Suprapubic skin (tissue), 4 donors: ENCODE data around the gene NXPH2. TPM values are rescaled to one million over a fixed set of nuclear protein-coding genes. Genes with fewer than 3 reads are reported as not detected.

Experiments used
- DNase-seq, 2 donors: peaks; one replicate each; pipeline ENCODE4 v3.0.0-alpha.2; 2019; ENCODE audit warnings: low spot score in 2 of 2
- H3K27ac ChIP-seq: fragments of 200-600 bp; sonication (generic); one replicate; pipeline ENCODE4 v1.5.1; 2019
- H3K27me3 ChIP-seq: fragments of 200-600 bp; sonication (generic); one replicate; pipeline ENCODE4 v1.5.1; 2019
- H3K36me3 ChIP-seq: fragments of 200-600 bp; sonication (generic); one replicate; pipeline ENCODE4 v1.5.1; 2019
- H3K4me1 ChIP-seq: fragments of 200-600 bp; sonication (generic); one replicate; pipeline ENCODE4 v1.5.1; 2019
- H3K4me3 ChIP-seq: fragments of 200-600 bp; sonication (generic); one replicate; pipeline ENCODE4 v1.5.1; 2019; ENCODE audit warnings: mild to moderate bottlenecking
- H3K9me3 ChIP-seq: fragments of 200-600 bp; sonication (generic); one replicate; pipeline ENCODE4 v1.5.1; 2019
- EP300 ChIP-seq: sonication (generic); formaldehyde crosslinking; IDR thresholded peaks from one replicate; pipeline ENCODE4 v1.6.1; 2017; ENCODE audit warnings: antibody characterized with exemption
- POLR2A ChIP-seq, 2 donors: fragments of 450-650 bp; IDR thresholded peaks; one replicate each; pipeline ENCODE4 v1.6.1; 2017; ENCODE audit warnings: antibody characterized with exemption in 2 of 2, mild to moderate bottlenecking in 2 of 2, moderate library complexity in 2 of 2
- POLR2AphosphoS5 ChIP-seq, 3 donors: sonication (generic); formaldehyde crosslinking; IDR thresholded peaks; one replicate each; pipeline ENCODE4 v1.6.1; 2017; ENCODE audit warnings: antibody characterized with exemption in 3 of 3
- WGBS: methylation state at CpG from one replicate; pipeline ENCODE4 v1.1.5; 2018; 5-methylcytosine and 5-hydroxymethylcytosine counted together
- total RNA-seq, 4 donors: library from RNA; depleted of rRNA; stranded (reverse); fragments of >200 nt; gene quantifications; one replicate each; pipeline ENCODE4 v1.1.0, GENCODE V29; 2016
- TF ChIP-seq, protein P1 (sequence below), 2 donors: fragments of 200-600 bp in 1 of 2; fragments of 450-650 bp in 1 of 2; sonication (generic) in 1 of 2; IDR thresholded peaks; one replicate each; pipeline ENCODE4 v1.5.1; 2016 to 2019; ENCODE audit warnings: antibody characterized with exemption in 2 of 2, mild to moderate bottlenecking in 1 of 2, moderate library complexity in 1 of 2

NXPH2 gene
- total RNA-seq, 4 donors from 2014 or later = not detected

GRCh38 chr2:138720035-138720838 lies 60.0 kb downstream of the NXPH2 start:
- no peaks in the 10 kb centered on the region for H3K36me3 ChIP-seq
- 91% methylated on average over 11 of the region's 11 CpGs for WGBS
- H3K27ac ChIP-seq = no peak overlapping the region
- H3K27me3 ChIP-seq = no peaks in the 10 kb centered on the region
- TF ChIP-seq POLR2A (IDR thresholded peaks at IDR 0.05) = no peak
- no peak for DNase-seq
- no peak overlapping the region for H3K4me3 ChIP-seq
- H3K4me1 ChIP-seq = no peaks in the 10 kb centered on the region
- no peaks in the 10 kb centered on the region for H3K9me3 ChIP-seq

DNA sequence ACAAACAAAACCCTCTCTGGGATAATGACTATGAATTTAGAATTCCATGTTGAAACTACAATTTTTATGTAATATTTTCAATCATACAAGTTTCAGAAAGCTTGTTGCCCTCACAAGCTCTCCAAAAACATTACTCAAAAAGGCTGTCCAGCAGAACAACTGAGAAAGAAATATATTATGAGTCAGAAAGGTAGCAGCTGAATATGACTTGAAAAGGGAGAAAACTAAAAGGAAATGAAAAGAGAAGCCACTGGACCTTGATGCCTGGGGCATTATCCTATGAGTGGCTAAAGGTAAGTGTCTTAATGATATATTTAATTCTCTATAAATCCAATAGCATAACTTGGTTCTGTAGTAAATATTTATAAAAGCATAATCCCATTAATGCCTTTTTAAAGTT lies 61.8 kb downstream of the NXPH2 start:
- Histone ChIP-seq H3K36me3 (no peaks in the 10 kb centered on the region), H3K9me3 (no peaks in the 10 kb centered on the region), H3K27ac (no peak overlapping the region), H3K27me3 (no peaks in the 10 kb centered on the region), H3K4me1 (no peaks in the 10 kb centered on the region), H3K4me3 (no peak overlapping the region)
- TF ChIP-seq, protein P1, sequence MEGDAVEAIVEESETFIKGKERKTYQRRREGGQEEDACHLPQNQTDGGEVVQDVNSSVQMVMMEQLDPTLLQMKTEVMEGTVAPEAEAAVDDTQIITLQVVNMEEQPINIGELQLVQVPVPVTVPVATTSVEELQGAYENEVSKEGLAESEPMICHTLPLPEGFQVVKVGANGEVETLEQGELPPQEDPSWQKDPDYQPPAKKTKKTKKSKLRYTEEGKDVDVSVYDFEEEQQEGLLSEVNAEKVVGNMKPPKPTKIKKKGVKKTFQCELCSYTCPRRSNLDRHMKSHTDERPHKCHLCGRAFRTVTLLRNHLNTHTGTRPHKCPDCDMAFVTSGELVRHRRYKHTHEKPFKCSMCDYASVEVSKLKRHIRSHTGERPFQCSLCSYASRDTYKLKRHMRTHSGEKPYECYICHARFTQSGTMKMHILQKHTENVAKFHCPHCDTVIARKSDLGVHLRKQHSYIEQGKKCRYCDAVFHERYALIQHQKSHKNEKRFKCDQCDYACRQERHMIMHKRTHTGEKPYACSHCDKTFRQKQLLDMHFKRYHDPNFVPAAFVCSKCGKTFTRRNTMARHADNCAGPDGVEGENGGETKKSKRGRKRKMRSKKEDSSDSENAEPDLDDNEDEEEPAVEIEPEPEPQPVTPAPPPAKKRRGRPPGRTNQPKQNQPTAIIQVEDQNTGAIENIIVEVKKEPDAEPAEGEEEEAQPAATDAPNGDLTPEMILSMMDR (IDR thresholded peaks at IDR 0.05) = no peak
- TF ChIP-seq POLR2A (IDR thresholded peaks at IDR 0.05) (no peak), POLR2AphosphoS5 (IDR thresholded peaks at IDR 0.05) (no peak), EP300 (no peak)
- no peak for DNase-seq

DNA sequence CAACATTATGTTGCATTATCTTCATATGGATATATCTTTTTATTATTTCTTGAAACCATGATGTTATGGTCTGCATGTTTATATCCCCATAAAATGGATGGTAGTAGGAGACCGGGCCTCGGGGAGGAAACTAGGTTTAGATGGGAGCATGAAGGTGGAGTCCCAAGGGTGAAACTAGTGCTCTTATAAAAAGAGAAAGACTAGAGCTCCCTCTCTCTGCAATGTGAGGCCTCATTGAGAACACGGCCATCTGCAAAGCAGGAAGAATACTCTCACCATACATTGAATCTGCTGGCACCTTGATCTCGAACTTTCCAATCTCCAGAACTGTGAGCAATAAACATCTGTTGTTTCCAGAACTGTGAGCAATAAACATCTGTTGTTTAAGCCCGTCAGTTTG lies 64.0 kb downstream of the NXPH2 start:
- DNase-seq = no peak
- Histone ChIP-seq H3K27me3 (no peaks in the 10 kb centered on the region), H3K4me3 (no peak overlapping the region), H3K9me3 (no peaks in the 10 kb centered on the region), H3K36me3 (no peaks in the 10 kb centered on the region), H3K27ac (no peak overlapping the region), H3K4me1 (no peaks in the 10 kb centered on the region)
- TF ChIP-seq POLR2A (IDR thresholded peaks at IDR 0.05) = no peak
- TF ChIP-seq, protein P1 (IDR thresholded peaks at IDR 0.05) = no peak
- TF ChIP-seq POLR2AphosphoS5 (IDR thresholded peaks at IDR 0.05) = no peak
- TF ChIP-seq EP300 = no peak
- 84% methylated on average over 5 of the region's 5 CpGs for WGBS

- no peak for DNase-seq
- 69% methylated on average over 5 of the region's 5 CpGs for WGBS
- Histone ChIP-seq H3K27ac (no peak overlapping the region), H3K9me3 (no peaks in the 10 kb centered on the region), H3K27me3 (no peaks in the 10 kb centered on the region), H3K4me3 (no peak overlapping the region), H3K4me1 (peaks cover 5% of the 10 kb centered on the region), H3K36me3 (no peaks in the 10 kb centered on the region)
- TF ChIP-seq, protein P1 (IDR thresholded peaks at IDR 0.05) = no peak
- TF ChIP-seq POLR2A (IDR thresholded peaks at IDR 0.05) (no peak), POLR2AphosphoS5 (IDR thresholded peaks at IDR 0.05) (no peak), EP300 (no peak)
Measured at GRCh38 chr2:138713504-138713903, 66.7 kb downstream of the NXPH2 start.

GRCh38 chr2:138713069-138713496 lies 67.1 kb downstream of the NXPH2 start:
- no peak for TF ChIP-seq POLR2A (IDR thresholded peaks at IDR 0.05)
- TF ChIP-seq, protein P1 (IDR thresholded peaks at IDR 0.05) = no peak
- no peak for TF ChIP-seq POLR2AphosphoS5 (IDR thresholded peaks at IDR 0.05)
- no peak for TF ChIP-seq EP300
- 81% methylated on average over 5 of the region's 5 CpGs for WGBS
- no peak overlapping the region for H3K4me3 ChIP-seq

More at GRCh38 chr2:138713069-138713496, 67.1 kb downstream of the NXPH2 start:
- peaks cover 6% of the 10 kb centered on the region for H3K4me1 ChIP-seq
- no peak for DNase-seq
- H3K27ac ChIP-seq = no peak overlapping the region
- H3K9me3 ChIP-seq = no peaks in the 10 kb centered on the region
- no peaks in the 10 kb centered on the region for H3K36me3 ChIP-seq
- H3K27me3 ChIP-seq = no peaks in the 10 kb centered on the region
